ENCODE data around the gene PCNX2.

PCNX2 gene

GRCh38 chr1:233290396-233291034 is 5.0 kb downstream of the PCNX2 start:
- H3K27ac ChIP-seq: no peak overlapping the region
- TF ChIP-seq CTCF (conservative IDR thresholded peaks at IDR 0.05) (no peak), ZFX (IDR thresholded peaks at IDR 0.05) (no peak)

GRCh38 chr1:233289676-233290075 is 5.8 kb downstream of the PCNX2 start:
- H3K27ac ChIP-seq: no peak overlapping the region
- TF ChIP-seq ZFX (IDR thresholded peaks at IDR 0.05) (no peak), CTCF (conservative IDR thresholded peaks at IDR 0.05) (no peak)

GRCh38 chr1:233282582-233282886 is 13.0 kb downstream of the PCNX2 start:
- no peak overlapping the region for H3K27ac ChIP-seq
- TF ChIP-seq CTCF (conservative IDR thresholded peaks at IDR 0.05) (no peak), ZFX (IDR thresholded peaks at IDR 0.05) (no peak)

GRCh38 chr1:233281711-233282581 is 13.6 kb downstream of the PCNX2 start:
- no peak overlapping the region for H3K27ac ChIP-seq
- TF ChIP-seq ZFX (IDR thresholded peaks at IDR 0.05) (no peak), CTCF (conservative IDR thresholded peaks at IDR 0.05) (no peak)

GRCh38 chr1:233279971-233280370 is 15.6 kb downstream of the PCNX2 start:
- TF ChIP-seq CTCF (conservative IDR thresholded peaks at IDR 0.05) (no peak), ZFX (IDR thresholded peaks at IDR 0.05) (no peak)
- H3K27ac ChIP-seq: no peak overlapping the region

- TF ChIP-seq ZFX (IDR thresholded peaks at IDR 0.05): no peak
- no peak for TF ChIP-seq CTCF (conservative IDR thresholded peaks at IDR 0.05)
- no peak overlapping the region for H3K27ac ChIP-seq
Observed at GRCh38 chr1:233278631-233279030, 16.9 kb downstream of the PCNX2 start.

Data from C4-2B (cell line).